Heart left ventricle (tissue), 16 donors: ENCODE measurements around the gene PDE11A. TPM values are rescaled to one million over a fixed set of nuclear protein-coding genes. Genes with fewer than 3 reads are reported as not detected.

Experiments
- ATAC-seq, 4 donors: fragments of 200-7000 bp; cut with Tn5 transposase; one replicate each; pipeline ENCODE4 v1.9.1; 2020 to 2022; ENCODE audit warnings: moderate library complexity in 4 of 4, mild to moderate bottlenecking in 3 of 4, moderate number of reproducible peaks in 1 of 4
- DNase-seq, 5 donors: peaks; one replicate each; pipeline ENCODE4 v3.0.0-alpha.2; 2020
- H3K27ac ChIP-seq, 12 donors: fragments of 200-600 bp; sonication (generic) in 4 of 12; one replicate each; pipeline versions ENCODE4 v1.5.0 to v1.8.0; 2016 to 2022; ENCODE audit warnings: mild to moderate bottlenecking in 2 of 12
- H3K27me3 ChIP-seq, 9 donors: fragments of 200-600 bp; sonication (generic) in 2 of 9; one replicate each; pipeline versions ENCODE4 v1.5.1 to v1.8.0; 2016 to 2022; ENCODE audit warnings: mild to moderate bottlenecking in 3 of 9
- H3K36me3 ChIP-seq, 9 donors: fragments of 200-600 bp; sonication (generic) in 2 of 9; one replicate each; pipeline versions ENCODE4 v1.5.0 to v1.8.0; 2018 to 2022; ENCODE audit warnings: mild to moderate bottlenecking in 2 of 9
- H3K4me1 ChIP-seq, 12 donors: fragments of 200-600 bp; sonication (generic) in 4 of 12; one replicate each; pipeline versions ENCODE4 v1.5.0 to v1.8.0; 2016 to 2022; ENCODE audit warnings: mild to moderate bottlenecking in 3 of 12
- H3K4me3 ChIP-seq, 12 donors: fragments of 200-600 bp; sonication (generic) in 4 of 12; one replicate each; pipeline versions ENCODE4 v1.5.0 to v1.8.0; 2017 to 2022; ENCODE audit warnings: mild to moderate bottlenecking in 9 of 12, moderate library complexity in 4 of 12
- H3K9me3 ChIP-seq, 12 donors: fragments of 200-600 bp; sonication (generic) in 4 of 12; one replicate each; pipeline versions ENCODE4 v1.5.0 to v1.8.0; 2016 to 2022; ENCODE audit warnings: mild to moderate bottlenecking in 1 of 12
- CTCF ChIP-seq, 12 donors: fragments of 200-600 bp; sonication (generic) in 4 of 12; IDR thresholded peaks; one replicate each; pipeline versions ENCODE4 v1.5.0 to v1.8.0; 2018 to 2022; ENCODE audit warnings: antibody characterized with exemption in 12 of 12, mild to moderate bottlenecking in 5 of 12
- POLR2A ChIP-seq, 2 donors: fragments of 450-650 bp; IDR thresholded peaks; one replicate each; pipeline ENCODE4 v1.6.1; 2017; ENCODE audit warnings: antibody characterized with exemption in 2 of 2, mild to moderate bottlenecking in 2 of 2, moderate library complexity in 2 of 2
- WGBS, 4 donors: extraction: QIAGEN DNeasy Blood & Tissue Kit in 2 of 4; methylation state at CpG; one replicate each; pipeline versions ENCODE4 v1.1.5 to v1.1.7; 2013 to 2018; 5-methylcytosine and 5-hydroxymethylcytosine counted together
- intact Hi-C, 10 donors: fragments of 100-400 bp; cut with DNase I; formaldehyde crosslinking; loops; one replicate each; pipeline versions ENCODE4 v1.11.1 to v1.14.2; 2022
- polyA plus RNA-seq, 2 donors: library from polyadenylated mRNA; stranded (reverse); fragments of 200-250 nt; gene quantifications; one replicate each; pipeline ENCODE4 v1.2.3, GENCODE V29; 2013
- total RNA-seq, 9 donors: library from RNA; depleted of rRNA in 2 of 9; stranded (reverse); fragments of >200 nt in 2 of 9; fragmentation: NEBNext Ultra II Directional in 3 of 9; extraction: Animal tissue kit (Norgen Biotek cat#: 25700) in 3 of 9; gene quantifications; one replicate each; pipeline versions ENCODE4 v1.1.0 to v1.2.4, GENCODE V29; 2016 to 2023
- donor health status: ischemic (EF 13 %, LVEDD 7.1; RV severe dilation, severe dysfunction).
- donor health status: healthy with polysubstance abuse.
- donor health status: DM: no; HTN: yes; CAD: no.
- donor health status: DM: no; HTN: no; CAD: no.
- donor health status: ischemic (EF 25% LVEDD 6.9; RV normal size, moderate dysfunction).
- donor health status: ischemic (EF 25% LVEDD 5.7; RV mildly dilated, moderate dysfunction).
- donor health status: healthy.
- donor health status: DM: yes; HTN: yes; CAD: no.
- donor health status: ischemic (EF 35%, LVEDD 5.7; RV mildly dilated, moderate dysfunction).
- donor health status: nonischemic (EF 11% LVEDD 7.7; RV severe dilation, severe dysfunction).
- donor health status: DM: yes; HTN: yes; CAD: no.
- donor health status: PGD.
- donor health status: ischemic (EF 29% LVEDD 5.4; RV normal size, mild dysfunction).
- donor health status: nonischemic (EF 23%, LVEDD 6.1; RV moderate dilation, normal function).

PDE11A gene
- total and polyA plus RNA-seq, 11 donors = 0.24 to 2.9 (median 0.88) TPM

GRCh38 chr2:177998996-177999395, 73.6 kb downstream of the PDE11A start:
- H3K4me3 ChIP-seq = no peak overlapping the region
- TF ChIP-seq POLR2A (IDR thresholded peaks at IDR 0.05) (no peak), CTCF (IDR thresholded peaks at IDR 0.05) (no peak)
- 32 to 54% (median 42%) methylated on average over 4 of the region's 4 CpGs for WGBS, 4 donors
- no peak overlapping the region for H3K27ac ChIP-seq
- H3K27me3 ChIP-seq = no peaks in the 10 kb centered on the region
- H3K4me1 ChIP-seq = no peaks in the 10 kb centered on the region
- DNase-seq (no peak), ATAC-seq (no peak)
- H3K9me3 ChIP-seq = no peaks in the 10 kb centered on the region
- intact Hi-C loops = no loop called here
- no peaks in the 10 kb centered on the region for H3K36me3 ChIP-seq

DNA sequence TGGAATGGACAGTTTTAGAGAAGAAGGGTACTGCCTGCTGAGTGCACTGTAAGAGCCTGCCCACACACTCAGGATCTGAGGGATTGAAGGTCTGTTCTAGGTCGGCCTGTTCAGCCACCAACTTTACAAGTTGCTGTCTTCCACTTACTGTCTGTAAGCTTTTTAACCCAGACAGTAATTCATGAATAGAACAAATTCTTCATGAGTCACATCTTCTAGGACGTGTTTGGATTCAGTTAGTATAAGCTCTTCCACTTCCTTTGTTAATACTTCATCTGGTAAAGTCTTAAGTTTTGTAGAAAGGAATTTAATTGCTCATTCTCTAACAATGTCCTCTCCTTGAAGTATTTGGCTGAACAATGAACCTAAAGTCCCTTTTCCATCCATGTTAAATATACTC, 74.6 kb downstream of the PDE11A start:
- intact Hi-C loops = no loop called here
- no peak overlapping the region for H3K4me3 ChIP-seq

DNA sequence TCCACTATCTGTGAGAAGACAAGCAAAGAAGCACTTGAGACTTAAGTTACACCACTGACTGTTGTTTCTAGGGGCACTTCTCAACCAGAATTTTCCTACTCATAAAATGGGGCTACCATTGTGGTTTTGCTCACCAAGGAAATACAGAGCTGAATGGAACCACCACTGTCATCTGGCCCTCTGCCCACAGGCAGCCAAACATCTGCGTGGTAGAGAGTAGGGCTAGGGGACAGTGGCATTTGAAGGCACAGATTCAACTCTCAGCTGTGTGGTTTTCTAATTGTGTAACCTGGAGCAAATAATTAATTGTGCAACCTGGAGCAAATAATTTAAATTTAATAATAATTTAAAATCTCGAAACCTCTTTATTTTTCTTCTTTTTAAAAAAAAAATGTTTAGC, 79.6 kb downstream of the PDE11A start:
- 77 to 81% (median 79%) methylated on average over 2 of the region's 2 CpGs for WGBS, 4 donors
- no peak overlapping the region for H3K4me3 ChIP-seq
- H3K4me1 ChIP-seq = no peaks in the 10 kb centered on the region
- intact Hi-C loops = no loop called here
- no peaks in the 10 kb centered on the region for H3K9me3 ChIP-seq
- H3K36me3 ChIP-seq = no peaks in the 10 kb centered on the region
- DNase-seq (no peak), ATAC-seq (no peak)
- H3K27ac ChIP-seq = no peak overlapping the region
- no peak for TF ChIP-seq CTCF (IDR thresholded peaks at IDR 0.05)
- TF ChIP-seq POLR2A (IDR thresholded peaks at IDR 0.05) = no peak
- H3K27me3 ChIP-seq = no peaks in the 10 kb centered on the region

More for the DNA sequence above, 74.6 kb downstream of the PDE11A start:
- TF ChIP-seq CTCF (IDR thresholded peaks at IDR 0.05) = no peak
- no peak for TF ChIP-seq POLR2A (IDR thresholded peaks at IDR 0.05)
- Histone ChIP-seq H3K36me3 (no peaks in the 10 kb centered on the region), H3K9me3 (no peaks in the 10 kb centered on the region), H3K27ac (no peak overlapping the region), H3K27me3 (no peaks in the 10 kb centered on the region), H3K4me1 (no peaks in the 10 kb centered on the region)
- DNase-seq (no peak), ATAC-seq (no peak)
- 55 to 76% (median 67%) methylated on average over 2 of the region's 2 CpGs for WGBS, 4 donors

DNA sequence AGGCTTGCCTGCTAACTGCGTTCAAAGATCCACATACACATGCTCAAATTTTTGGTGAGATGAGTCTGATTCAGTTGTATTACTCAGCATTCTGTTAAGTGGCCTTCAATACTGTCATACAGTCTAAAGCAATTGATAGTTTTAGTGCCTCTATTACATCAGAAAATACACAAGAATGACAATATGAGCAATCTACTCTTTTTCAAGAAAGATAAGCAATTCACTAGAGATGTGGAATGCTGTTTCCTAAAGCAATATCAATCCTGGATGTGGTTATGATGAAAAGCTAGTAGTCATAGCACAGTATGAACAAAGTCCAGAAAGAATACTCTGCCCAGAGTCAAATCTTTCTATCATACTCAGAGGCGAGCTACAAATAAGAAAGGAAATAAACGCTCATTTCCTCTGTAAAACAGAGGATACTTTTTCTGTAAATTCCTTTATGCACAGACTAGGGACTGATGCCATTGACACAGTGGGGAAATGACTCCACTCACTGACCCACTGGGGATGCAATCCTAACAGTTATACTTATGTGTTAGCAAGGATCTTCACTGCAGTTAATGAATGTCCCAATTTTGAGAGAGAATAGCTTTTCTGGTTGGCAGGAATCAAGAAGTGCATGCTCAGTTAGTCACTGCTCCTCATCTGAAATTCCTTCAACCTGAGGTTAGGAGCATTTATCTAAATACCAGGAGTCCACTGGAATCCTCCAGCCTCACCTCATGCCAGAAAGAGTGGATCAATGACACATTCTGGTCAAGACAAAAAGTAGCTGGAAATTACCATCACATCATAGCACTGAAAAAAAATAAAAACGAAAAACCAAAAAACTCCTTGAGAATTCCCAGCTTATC, 83.3 kb downstream of the PDE11A start:
- no peak for ATAC-seq
- WGBS, 4 donors = 65 to 76% (median 70%) methylated on average over 4 of the region's 4 CpGs
- TF ChIP-seq CTCF (IDR thresholded peaks at IDR 0.05) (no peak), POLR2A (IDR thresholded peaks at IDR 0.05) (no peak)
- intact Hi-C loops = no loop called here
- H3K27me3 ChIP-seq = no peaks in the 10 kb centered on the region
- H3K36me3 ChIP-seq = no peaks in the 10 kb centered on the region
- no peak overlapping the region for H3K27ac ChIP-seq
- no peaks in the 10 kb centered on the region for H3K4me1 ChIP-seq
- DNase-seq = no peak
- no peaks in the 10 kb centered on the region for H3K9me3 ChIP-seq
- no peak overlapping the region for H3K4me3 ChIP-seq
